ENCODE results near the gene HCFC1.

The HCFC1 gene

GRCh38 chrX:153937056-153937455 lies 34.6 kb downstream of the HCFC1 start:
- no peak for DNase-seq

- DNase-seq, result no peak
Measured at GRCh38 chrX:153935326-153935851, 36.2 kb downstream of the HCFC1 start.

GRCh38 chrX:153934762-153935325 lies 36.8 kb downstream of the HCFC1 start, which contains the start of gene NAA10:
Gene NAA10, minus strand, starts transcription at chrX:153935037. Its CDS starts 133 bp downstream, at chrX:153934904.
- peak; percentile 40 to 50 for DNase-seq

GRCh38 chrX:153934148-153934761 lies 37.4 kb downstream of the HCFC1 start:
- no peak for DNase-seq

GRCh38 chrX:153933748-153934147 lies 37.9 kb downstream of the HCFC1 start:
- no peak for DNase-seq

GRCh38 chrX:153932220-153932915 lies 39.2 kb downstream of the HCFC1 start:
- DNase-seq, result no peak

GRCh38 chrX:153931748-153932147 lies 39.9 kb downstream of the HCFC1 start:
- no peak for DNase-seq

GRCh38 chrX:153931151-153931550 lies 40.5 kb downstream of the HCFC1 start:
- no peak for DNase-seq

GRCh38 chrX:153930011-153930910 lies 41.4 kb downstream of the HCFC1 start:
- no peak for DNase-seq

GRCh38 chrX:153929576-153929975 lies 42.0 kb downstream of the HCFC1 start:
- DNase-seq, result no peak

GRCh38 chrX:153928846-153929245 lies 42.8 kb downstream of the HCFC1 start:
- no peak for DNase-seq

GRCh38 chrX:153927922-153928760 lies 43.5 kb downstream of the HCFC1 start:
- peak; percentile 82 to 89 for DNase-seq

GRCh38 chrX:153927672-153927921 lies 44.0 kb downstream of the HCFC1 start:
- no peak for DNase-seq

- peak; percentile 52 to 54 for DNase-seq
Measured at GRCh38 chrX:153926858-153927671, 44.6 kb downstream of the HCFC1 start.

GRCh38 chrX:153926552-153926857 lies 45.1 kb downstream of the HCFC1 start:
- DNase-seq, result no peak

GRCh38 chrX:153925739-153926551 lies 45.7 kb downstream of the HCFC1 start, which contains the start of gene ARHGAP4:
Gene ARHGAP4, minus strand, starts transcription at chrX:153926264. Its CDS starts 62 bp downstream, at chrX:153926202.
- peak; percentile 33 to 45 for DNase-seq

- no peak for DNase-seq
Measured at GRCh38 chrX:153925387-153925738, 46.3 kb downstream of the HCFC1 start.

GRCh38 chrX:153924149-153924861 lies 47.3 kb downstream of the HCFC1 start:
- no peak for DNase-seq

GRCh38 chrX:153922932-153923857 lies 48.4 kb downstream of the HCFC1 start:
- DNase-seq, result no peak

All from stimulated activated CD4-positive, alpha-beta T cell treated with anti-CD3 and anti-CD28 coated beads, Interleukin-2, amount 100 ng/mL, for 48 hours (primary cell).